HepG2 (cell line): ENCODE data around the gene CCDC117. TPM values are rescaled to one million over a fixed set of nuclear protein-coding genes. Genes with fewer than 3 reads are reported as not detected.
A peak's percentile ranks its signal among the peaks of the same experiment; 100 is the strongest.

Experiments
- ARID5B ChIP-seq: IDR thresholded peaks from 2 replicates; pipeline ENCODE4 v1.4.0; 2020; ENCODE audit warnings: mild to moderate bottlenecking, missing genetic modification reagents
- CEBPG ChIP-seq: IDR thresholded peaks from 2 replicates; pipeline ENCODE4 v1.6.1; 2016
- CREB1 ChIP-seq, 2 experiments: fragments of 450-650 bp in 1 of 2; IDR thresholded peaks; 2 replicates each; pipeline ENCODE4 v1.6.1; 2016 to 2017; ENCODE audit warnings: control low read depth in 1 of 2, mild to moderate bottlenecking in 1 of 2, missing compliant biosample characterization in 1 of 2, missing genetic modification characterization in 1 of 2
- HDAC2 ChIP-seq: sonication (generic); formaldehyde crosslinking; IDR thresholded peaks from 2 replicates; pipeline ENCODE4 v1.4.0; 2020; ENCODE audit warnings: missing genetic modification reagents
- KLF15 ChIP-seq: sonication (generic); formaldehyde crosslinking; IDR thresholded peaks from 2 replicates; pipeline ENCODE4 v1.8.1; 2023; ENCODE audit warnings: borderline replicate concordance, mild to moderate bottlenecking, inconsistent platforms, missing genetic modification reagents, mixed read lengths
- MYPOP ChIP-seq: sonication (generic); formaldehyde crosslinking; IDR thresholded peaks from 2 replicates; pipeline ENCODE4 v1.8.1; 2023; ENCODE audit warnings: mild to moderate bottlenecking, moderate library complexity, missing genetic modification reagents
- NR2C2 ChIP-seq: sonication (generic); formaldehyde crosslinking; IDR thresholded peaks from 2 replicates; pipeline ENCODE4 v1.4.0; 2020; ENCODE audit warnings: missing genetic modification reagents, mild to moderate bottlenecking, moderate library complexity, borderline replicate concordance
- PBX3 ChIP-seq: sonication (generic); formaldehyde crosslinking; IDR thresholded peaks from 2 replicates; pipeline ENCODE4 v1.8.1; 2023; ENCODE audit warnings: missing genetic modification reagents, inconsistent platforms, borderline replicate concordance
- RNF219 ChIP-seq: sonication (generic); formaldehyde crosslinking; IDR thresholded peaks from 2 replicates; pipeline ENCODE4 v1.5.0; 2020; ENCODE audit warnings: mild to moderate bottlenecking, missing genetic modification reagents
- ZBTB21 ChIP-seq: sonication (generic); formaldehyde crosslinking; IDR thresholded peaks from 2 replicates; pipeline ENCODE4 v1.4.0; 2020; ENCODE audit warnings: missing genetic modification reagents
- ZNF30 ChIP-seq: sonication (generic); formaldehyde crosslinking; IDR thresholded peaks from 2 replicates; pipeline ENCODE4 v1.5.0; 2020; ENCODE audit warnings: mild to moderate bottlenecking, missing genetic modification reagents
- ZNF646 ChIP-seq: sonication (generic); formaldehyde crosslinking; IDR thresholded peaks from 2 replicates; pipeline ENCODE4 v1.9.0; 2021; ENCODE audit warnings: mild to moderate bottlenecking, missing genetic modification reagents
- ZNF670 ChIP-seq: sonication (generic); formaldehyde crosslinking; IDR thresholded peaks from 2 replicates; pipeline ENCODE4 v1.8.0; 2022; ENCODE audit warnings: mild to moderate bottlenecking, missing genetic modification reagents, borderline replicate concordance
- polyA plus RNA-seq, 8 experiments: library from polyadenylated mRNA; depleted of rRNA in 3 of 8; stranded (reverse) in 7 of 8; unstranded in 1 of 8; fragments of >200 nt; fragmentation: Illumina TruSeq in 4 of 8; extraction: Trizol in 4 of 8; gene quantifications; 2 replicates each; pipeline versions ENCODE4 v1.2.1 to v1.2.3, GENCODE V29; 2011 to 2016; ENCODE audit warnings: low read depth in 4 of 8, missing spikeins in 1 of 8, mixed read lengths in 1 of 8; ENCODE audit not compliant: insufficient read depth in 1 of 8
- total RNA-seq, 5 experiments: library from RNA; depleted of rRNA; stranded (reverse); fragments of >200 nt; fragmentation: Illumina TruSeq; extraction: Trizol; gene quantifications; 2 replicates each; pipeline ENCODE4 v1.2.3, GENCODE V29; 2016; ENCODE audit warnings: low read depth in 1 of 5

The CCDC117 gene
- total and polyA plus RNA-seq, 2 of the 13 experiments (the other 11 are each of a cell fraction or from before 2014, with no cell fraction given): 12.6 to 34.2 TPM

GRCh38 chr22:28810821-28811491 is 38.5 kb downstream of the CCDC117 start (continued):
- TF ChIP-seq ARID5B (CRISPR knock-in tag) (peak; percentile 75), CEBPG (peak; percentile 54), HDAC2 (CRISPR knock-in tag) (peak; percentile 62), KLF15 (CRISPR knock-in tag) (no peak), MYPOP (CRISPR knock-in tag) (no peak), ZNF30 (CRISPR knock-in tag) (no peak), RNF219 (CRISPR knock-in tag) (no peak), ZBTB21 (0 out of 2 replicates have a peak, but pooled peaks have one; percentile 19), NR2C2 (CRISPR knock-in tag) (peak; percentile 36; the same call in 1 of the 2 replicates), ZNF670 (CRISPR knock-in tag) (0 out of 2 replicates have a peak, but pooled peaks have one; percentile 31), CREB1 (IDR thresholded peaks at IDR 0.05) (no peak), CREB1 (CRISPR knock-in tag; IDR thresholded peaks at IDR 0.05) (peak; percentile 56), PBX3 (no peak), ZNF646 (CRISPR knock-in tag) (no peak)
